ENCODE results near the gene KLRC1. TPM values are rescaled to one million over a fixed set of nuclear protein-coding genes. Genes with fewer than 3 reads are reported as not detected.
"Not testable (repeated sequence)": the region's sequence is repeated elsewhere in the genome, so short reads cannot be mapped to it uniquely, and the experiment has no call there.

The KLRC1 gene
- total RNA-seq, 4 donors from 2014 or later = 0.28 to 2.2 (median 1.2) TPM

DNA sequence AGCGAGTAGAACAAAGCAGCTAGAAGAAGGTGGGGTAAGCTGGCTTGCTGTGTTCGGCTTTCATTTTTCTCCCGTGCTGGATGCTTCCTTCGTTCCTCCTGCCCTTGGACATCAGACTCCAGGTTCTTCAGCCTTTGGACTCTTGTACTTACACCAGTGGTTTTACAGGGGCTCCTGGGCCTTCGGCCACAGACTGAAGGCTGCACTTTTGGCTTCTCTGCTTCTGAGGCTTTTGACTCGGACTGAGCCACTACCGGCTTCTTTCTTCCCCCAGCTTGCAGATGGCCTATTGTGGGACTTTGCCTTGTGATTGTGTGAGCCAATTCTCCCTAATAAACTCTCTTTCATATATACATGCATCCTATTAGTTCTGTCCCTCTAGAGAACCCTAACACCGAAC, 27.2 kb downstream of the KLRC1 start:
- ATAC-seq (ENCODE audit: low FRiP score); DNase-seq (ENCODE audit: low spot score): not testable (repeated sequence)

- not testable (repeated sequence) for DNase-seq (ENCODE audit: low spot score); ATAC-seq (ENCODE audit: low FRiP score)
Measured at GRCh38 chr12:10424260-10424899, 28.8 kb downstream of the KLRC1 start.

DNA sequence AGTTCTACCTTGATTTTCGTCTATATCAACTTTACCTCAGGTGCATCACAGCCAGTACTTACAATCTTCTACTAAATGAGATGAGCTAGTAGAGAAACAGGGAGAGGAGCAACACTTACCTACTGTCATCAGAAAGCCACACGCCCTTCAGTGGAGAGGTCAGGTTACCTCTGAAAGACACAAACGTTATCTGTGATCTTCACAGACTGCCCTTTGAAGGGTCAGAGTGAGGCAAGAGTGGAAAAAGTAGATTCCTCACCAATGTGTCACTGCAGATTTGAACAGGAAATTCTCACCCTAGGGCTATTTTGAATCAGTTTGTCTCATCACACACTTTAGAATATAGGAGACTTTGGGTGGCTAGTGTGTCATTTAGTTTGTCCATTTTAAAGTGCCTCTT, 31.0 kb downstream of the KLRC1 start:
- ATAC-seq (ENCODE audit: low FRiP score); DNase-seq (ENCODE audit: low spot score): not testable (repeated sequence)

GRCh38 chr12:10420334-10420733, 32.8 kb downstream of the KLRC1 start, which contains the start of gene KLRC3:
TSS of gene KLRC3 (minus strand) at chr12:10420595. CDS start at chr12:10420550, 45 bp downstream.
- not testable (repeated sequence) for DNase-seq (ENCODE audit: low spot score); ATAC-seq (ENCODE audit: low FRiP score)

- TF ChIP-seq CTCF (IDR thresholded peaks at IDR 0.05) = no peak
- no peak for ATAC-seq (ENCODE audit: low FRiP score)
- no peak for DNase-seq (ENCODE audit: low spot score)
Measured at GRCh38 chr12:10409392-10409791, 43.8 kb downstream of the KLRC1 start, which contains the start of gene KLRC4. TSS of gene KLRC4 (minus strand) at chr12:10409757. CDS start at chr12:10409575, 182 bp downstream.

DNA sequence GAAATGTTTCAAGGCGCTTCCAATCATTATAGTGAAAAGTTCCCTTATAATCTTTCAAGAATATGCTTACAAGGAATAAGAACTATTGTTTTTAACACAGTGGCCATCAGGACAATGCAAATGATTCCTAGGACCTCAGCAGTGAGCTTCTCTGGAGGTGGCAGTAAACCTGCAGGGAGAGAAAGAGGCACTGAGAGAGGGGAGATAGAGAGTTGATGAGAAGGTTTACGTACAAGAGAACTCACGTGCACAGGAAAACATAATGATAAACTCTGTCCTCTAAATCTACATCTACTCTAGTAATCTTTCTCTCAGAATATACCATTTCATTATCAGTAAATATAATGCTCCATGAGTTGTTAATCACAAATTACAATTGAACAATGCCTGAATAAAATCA, 44.3 kb downstream of the KLRC1 start:
- no peak for DNase-seq (ENCODE audit: low spot score)
- no peak for TF ChIP-seq CTCF (IDR thresholded peaks at IDR 0.05)
- ATAC-seq (ENCODE audit: low FRiP score) = no peak

GRCh38 chr12:10406725-10407124, 46.5 kb downstream of the KLRC1 start:
- no peak for ATAC-seq (ENCODE audit: low FRiP score)
- TF ChIP-seq CTCF (IDR thresholded peaks at IDR 0.05) = no peak
- DNase-seq (ENCODE audit: low spot score) = no peak

- no peak for DNase-seq (ENCODE audit: low spot score)
- no peak for TF ChIP-seq CTCF (IDR thresholded peaks at IDR 0.05)
- ATAC-seq (ENCODE audit: low FRiP score) = no peak
Measured at GRCh38 chr12:10405294-10405693, 47.9 kb downstream of the KLRC1 start.

GRCh38 chr12:10404798-10405197, 48.4 kb downstream of the KLRC1 start:
- ATAC-seq (ENCODE audit: low FRiP score) (no peak), DNase-seq (ENCODE audit: low spot score) (no peak)
- TF ChIP-seq CTCF (IDR thresholded peaks at IDR 0.05) = no peak

Data from omental fat pad (tissue), 4 donors.